Limb (tissue), 2 donors: ENCODE results near the gene CADM1.

Source experiments
- DNase-seq, 2 donors: peaks; one replicate each; pipeline ENCODE4 v3.0.0-alpha.2; 2016; ENCODE audit errors: extremely low spot score in 2 of 2

The CADM1 gene

DNA sequence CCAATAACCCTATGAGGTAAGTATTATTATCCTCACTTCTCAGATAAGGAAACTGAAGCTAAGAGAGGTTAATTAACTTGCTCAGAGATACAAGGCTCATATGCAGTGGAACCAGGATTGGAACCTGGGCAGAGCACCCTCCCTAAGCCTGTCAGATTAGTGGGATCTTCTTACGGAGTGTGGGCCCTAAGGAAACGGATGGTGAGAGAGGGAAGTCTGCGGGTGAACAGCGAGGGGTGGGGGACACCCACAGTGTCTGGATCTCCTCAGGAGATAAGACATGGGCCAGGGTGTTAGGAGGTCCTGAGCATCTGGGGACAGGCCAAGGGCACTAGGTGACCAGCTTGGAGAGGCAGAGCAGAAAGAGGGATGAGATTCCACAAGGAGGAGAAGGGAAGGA is 376.0 kb downstream of the CADM1 start:
- DNase-seq = no peak

DNA sequence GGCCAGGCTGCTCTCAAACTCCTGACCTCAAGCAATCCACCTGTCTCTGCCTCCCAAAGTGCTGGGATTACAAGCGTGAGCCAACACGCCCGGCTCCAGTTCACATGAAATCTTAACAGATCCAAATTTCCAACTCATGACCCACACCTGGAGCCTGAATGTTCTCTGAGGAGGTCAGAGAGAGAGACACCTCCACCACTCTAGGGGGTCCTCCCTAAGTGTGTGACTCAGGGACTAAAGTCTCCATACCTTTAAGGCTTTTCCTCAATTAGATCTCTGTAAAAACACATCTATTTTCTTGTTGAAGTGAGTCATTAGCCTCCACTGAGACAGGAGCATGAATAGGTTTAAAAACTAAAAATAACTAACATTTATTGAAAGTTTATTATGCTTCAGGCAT is 376.4 kb downstream of the CADM1 start:
- no peak for DNase-seq

DNA sequence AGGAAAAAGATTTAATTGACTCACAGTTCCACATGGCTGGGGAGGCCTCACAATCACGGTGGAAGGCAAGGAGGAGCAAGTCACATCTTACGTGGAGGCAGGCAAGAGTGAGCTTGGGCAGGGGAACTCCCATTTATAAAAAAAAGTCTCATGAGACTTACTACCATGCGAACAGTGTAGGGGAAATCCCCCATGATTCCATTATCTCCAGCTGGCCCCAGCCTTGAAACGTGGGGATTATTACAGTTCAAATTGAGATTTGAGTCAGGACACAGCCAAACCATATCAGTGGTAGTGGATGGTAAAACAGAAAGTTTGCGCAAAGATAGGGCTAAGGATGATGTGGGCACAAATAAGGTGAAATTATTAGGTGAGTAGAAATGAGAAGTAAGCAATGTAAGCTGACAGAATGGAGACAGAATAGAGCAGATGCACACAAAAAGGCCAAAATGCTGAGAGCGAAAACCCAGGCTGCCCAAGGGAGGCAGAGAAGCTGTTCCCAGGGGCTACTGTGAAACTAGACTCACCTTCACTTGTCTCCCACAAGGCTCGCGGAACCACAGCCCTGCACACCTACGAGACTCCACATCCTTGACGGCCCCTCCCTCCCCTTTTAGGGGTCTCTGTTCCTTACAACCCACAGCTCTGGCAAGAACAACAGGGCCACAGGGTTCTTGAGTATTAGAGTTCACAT is 377.6 kb downstream of the CADM1 start:
- no peak for DNase-seq

DNA sequence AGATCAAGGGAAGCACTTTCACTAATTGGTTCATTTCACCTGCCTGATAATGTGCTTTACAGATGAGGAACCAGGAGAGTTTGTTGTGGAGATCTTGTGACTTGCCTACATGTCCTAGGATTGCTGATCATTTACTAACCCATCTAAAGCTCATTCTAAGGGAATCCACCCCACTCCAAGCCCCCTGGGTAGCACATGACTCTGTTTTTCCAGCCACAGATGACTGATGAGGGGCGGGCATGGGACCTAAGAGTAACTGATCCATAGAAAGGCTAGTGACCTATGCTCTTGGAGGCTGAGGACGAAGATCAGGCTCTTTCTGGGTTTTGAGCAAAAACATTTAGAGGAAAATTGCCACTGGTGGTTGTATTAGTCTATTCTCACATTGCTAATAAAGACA is 378.1 kb downstream of the CADM1 start:
- DNase-seq = no peak

DNA sequence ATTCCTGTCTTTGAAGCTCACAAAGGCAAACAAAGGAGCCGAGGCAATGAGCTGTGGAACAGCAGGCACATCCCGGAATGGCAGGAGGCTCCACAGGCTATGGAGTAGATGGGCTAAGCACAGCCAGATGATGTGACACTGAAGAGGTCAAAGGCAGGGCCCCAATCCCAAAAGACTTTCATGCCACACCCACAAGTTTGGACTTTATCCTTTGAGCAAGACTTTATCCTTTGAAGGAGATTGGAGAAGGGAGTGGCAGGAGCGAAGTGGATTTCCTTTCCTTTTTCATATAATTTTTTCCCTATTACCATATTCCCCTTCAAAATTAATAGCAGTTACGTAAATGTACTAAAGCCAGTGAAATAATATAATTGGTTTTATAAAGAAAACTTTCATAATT is 379.4 kb downstream of the CADM1 start:
- no peak for DNase-seq

DNA sequence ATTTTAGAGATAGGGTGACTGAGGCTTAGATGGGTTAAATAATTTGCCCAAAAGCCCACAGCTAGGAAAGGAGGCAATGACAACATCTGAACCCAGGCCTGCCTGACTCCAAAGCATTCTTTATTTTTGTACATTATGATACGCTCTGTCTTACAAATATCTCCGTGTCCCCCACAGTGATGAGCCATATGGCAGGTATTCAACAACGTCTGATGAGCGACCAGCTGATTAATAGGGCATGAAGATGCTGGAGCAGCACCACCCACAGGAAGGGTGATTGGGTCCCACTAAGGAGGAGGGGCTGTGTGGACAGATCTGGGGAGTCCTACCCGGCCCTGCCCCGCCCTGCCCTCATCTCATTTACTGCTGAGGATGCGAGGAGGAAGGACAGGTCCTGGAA is 380.6 kb downstream of the CADM1 start:
- DNase-seq = no peak

DNA sequence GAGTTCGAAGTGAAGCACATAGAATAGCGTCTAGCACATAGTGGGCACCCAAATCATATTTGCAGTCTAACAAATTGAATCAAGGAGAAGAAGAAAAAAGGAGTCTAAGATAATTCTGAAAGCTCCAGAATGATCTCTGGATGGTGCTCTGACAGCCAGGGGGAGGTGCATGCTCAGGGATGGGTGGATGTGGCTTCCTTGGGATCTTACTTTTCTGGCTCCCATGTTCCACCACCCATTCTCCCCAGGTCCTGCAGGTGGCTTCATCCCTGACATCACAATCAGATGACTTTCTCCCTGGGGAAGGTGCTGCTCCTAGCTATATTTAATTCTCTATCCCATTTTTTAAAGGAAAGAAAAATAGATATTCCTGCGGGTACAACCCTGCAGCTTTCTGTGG is 381.9 kb downstream of the CADM1 start:
- no peak for DNase-seq
